ENCODE results near the gene LRRK2. TPM values are rescaled to one million over a fixed set of nuclear protein-coding genes. Genes with fewer than 3 reads are reported as not detected.
"Not testable (repeated sequence)": the region's sequence is repeated elsewhere in the genome, so short reads cannot be mapped to it uniquely, and the experiment has no call there.

LRRK2 gene
- total and polyA plus RNA-seq, 5 donors = 5.9 to 16.8 (median 11.3) TPM

DNA sequence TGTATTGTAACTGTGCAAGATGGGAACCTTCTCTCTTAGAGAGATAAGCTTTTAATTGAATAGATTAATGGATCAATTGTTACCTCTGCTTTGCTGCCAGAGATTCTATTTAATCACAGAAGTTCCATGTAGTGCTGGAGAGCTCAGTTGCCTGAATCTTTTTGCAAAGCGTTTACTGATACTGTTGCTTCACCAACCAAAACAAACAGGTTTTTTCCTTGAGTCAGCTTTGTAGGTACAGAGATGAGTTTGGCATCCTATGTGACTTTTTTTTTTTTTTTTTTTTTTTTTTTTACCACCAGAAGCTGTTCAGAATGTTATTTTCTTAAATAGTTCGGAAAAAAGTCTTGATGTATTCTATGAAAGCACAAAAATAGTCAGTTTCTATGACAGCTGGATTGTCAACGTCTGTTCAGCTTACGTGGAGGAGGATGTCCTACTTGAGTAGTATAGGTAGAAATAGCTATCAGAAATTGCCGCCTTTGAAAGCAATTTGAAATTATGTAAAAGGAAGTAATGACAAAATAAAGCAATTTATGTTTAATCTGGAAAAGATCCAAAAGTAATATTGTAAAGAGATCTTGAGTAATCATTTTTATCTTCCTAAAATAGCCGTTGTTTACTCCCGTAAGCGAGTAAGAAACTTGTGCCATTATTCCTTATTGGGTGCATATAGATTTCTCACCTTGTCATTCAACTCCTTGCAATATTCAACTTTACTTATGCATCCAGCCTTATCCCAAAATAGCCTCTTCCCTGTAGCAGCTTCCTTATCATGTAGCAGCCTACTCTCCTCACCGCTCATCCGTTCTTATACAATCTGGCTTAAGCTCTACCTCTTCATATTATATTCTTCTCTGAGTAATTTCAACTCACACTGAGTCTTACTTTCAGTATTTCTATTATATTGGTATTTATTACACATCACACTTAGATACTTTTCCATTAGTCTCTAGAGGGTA, 5.2 kb downstream of the LRRK2 start:
- Histone ChIP-seq H3K27me3 (ENCODE audit: control insufficient read depth, insufficient read depth) (no peaks in the 10 kb centered on the region), H3K4me1 (ENCODE audit: control insufficient read depth, insufficient read depth, low read length) (no peaks in the 10 kb centered on the region), H3K27ac (ENCODE audit: low read length) (no peak overlapping the region), H3K4me3 (ENCODE audit: low read length) (peak overlapping the region; percentile 20), H3K9me3 (ENCODE audit: control insufficient read depth, low read length) (no peaks in the 10 kb centered on the region)
- 50% methylated on average over 10 of the region's 10 CpGs for WGBS
- intact Hi-C loops (cut with DNase I) = loop anchor here in 2 of 4 donors (10.0 kb wide), 1 partner anchor 75 kb away; no protein-coding TSS in a partner anchor
- ATAC-seq = no peak
- DNase-seq = no peak

DNA sequence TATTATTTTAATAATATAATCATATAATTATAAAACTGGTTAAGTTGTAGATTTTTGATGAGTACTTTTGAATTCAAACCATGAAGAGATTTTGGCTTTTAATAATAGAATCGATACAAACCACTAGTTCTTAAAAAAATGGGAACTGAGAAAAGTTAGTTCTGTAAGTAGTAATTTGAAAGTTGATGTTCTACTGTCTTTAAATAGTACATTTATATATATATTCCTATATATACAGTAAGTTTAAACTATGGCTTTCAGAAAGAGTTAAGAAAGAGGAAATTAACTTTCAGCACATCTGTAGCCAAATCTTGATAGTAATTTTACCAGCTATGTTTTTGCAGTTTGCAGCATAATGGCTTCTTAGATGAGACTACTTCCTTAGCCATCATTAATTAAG, 7.8 kb downstream of the LRRK2 start:
- DNase-seq (no peak), ATAC-seq (no peak)
- H3K4me1 ChIP-seq (ENCODE audit: control insufficient read depth, insufficient read depth, low read length) = no peaks in the 10 kb centered on the region
- H3K4me3 ChIP-seq (ENCODE audit: low read length) = no peak overlapping the region
- H3K27ac ChIP-seq (ENCODE audit: low read length) = no peak overlapping the region
- H3K27me3 ChIP-seq (ENCODE audit: control insufficient read depth, insufficient read depth) = no peaks in the 10 kb centered on the region
- intact Hi-C loops (cut with DNase I) = no loop called here
- no peaks in the 10 kb centered on the region for H3K9me3 ChIP-seq (ENCODE audit: control insufficient read depth, low read length)
- 81% methylated on average over 1 of the region's 1 CpG for WGBS

DNA sequence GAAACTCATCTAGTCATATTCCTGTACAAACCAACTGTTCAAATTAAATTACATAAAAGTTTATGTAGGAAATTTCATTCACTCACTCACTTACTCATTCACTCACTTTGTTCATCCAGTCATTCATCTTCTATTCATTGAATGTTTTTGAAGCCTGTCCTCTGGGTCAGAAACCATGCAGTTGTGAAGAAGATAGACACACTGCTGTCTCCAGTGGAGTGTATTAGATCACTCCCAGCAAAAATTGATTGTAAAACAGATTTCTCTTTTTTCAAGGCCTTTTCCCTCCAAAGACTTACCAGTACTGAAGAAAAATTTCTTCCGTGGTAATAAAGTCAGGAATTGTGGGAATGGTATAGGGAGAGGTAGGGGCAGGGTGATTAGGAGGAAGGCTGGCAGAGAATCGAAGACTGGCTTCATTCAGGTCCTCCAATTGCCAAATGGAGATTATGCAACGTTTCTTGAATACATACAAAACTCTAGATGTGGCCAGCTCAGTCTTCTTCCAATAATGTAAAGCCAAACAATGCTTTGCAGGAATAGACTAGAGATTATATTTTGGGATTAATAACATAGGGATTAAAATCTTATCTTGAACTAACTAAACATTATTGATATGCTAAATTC, 9.1 kb downstream of the LRRK2 start:
- H3K27ac ChIP-seq (ENCODE audit: low read length) = no peak overlapping the region
- no peaks in the 10 kb centered on the region for H3K27me3 ChIP-seq (ENCODE audit: control insufficient read depth, insufficient read depth)
- H3K9me3 ChIP-seq (ENCODE audit: control insufficient read depth, low read length) = no peaks in the 10 kb centered on the region
- ATAC-seq (no peak), DNase-seq (no peak)
- intact Hi-C loops (cut with DNase I) = no loop called here
- WGBS = 87% methylated on average over 3 of the region's 3 CpGs
- no peak overlapping the region for H3K4me3 ChIP-seq (ENCODE audit: low read length)
- H3K4me1 ChIP-seq (ENCODE audit: control insufficient read depth, insufficient read depth, low read length) = no peaks in the 10 kb centered on the region

DNA sequence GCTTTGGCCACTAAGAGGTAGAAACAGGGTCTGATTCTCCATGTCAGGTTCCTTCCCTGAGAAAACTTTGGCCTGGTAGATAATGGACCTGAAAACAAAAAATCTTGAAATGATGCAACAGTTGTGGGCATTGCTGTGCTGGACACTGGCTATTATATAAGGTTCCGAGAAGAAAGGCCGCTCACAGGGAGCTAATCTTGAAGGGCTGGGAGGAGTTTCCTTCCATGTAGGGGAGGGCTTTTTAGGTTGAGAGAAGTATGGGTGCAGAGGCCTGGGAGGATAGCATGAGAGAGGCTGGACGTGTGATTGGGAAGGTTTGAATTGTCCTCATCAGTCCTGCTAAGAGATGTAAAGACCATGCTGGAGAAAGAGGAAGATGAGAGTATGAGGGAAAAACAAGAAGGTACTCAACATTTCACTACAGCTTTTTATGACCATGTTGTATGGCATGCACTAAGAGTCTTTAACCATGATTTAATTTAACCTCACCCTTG, 11.6 kb downstream of the LRRK2 start:
- DNase-seq (no peak), ATAC-seq (peak in 1 of 2 donors; percentile 74)
- no peaks in the 10 kb centered on the region for H3K9me3 ChIP-seq (ENCODE audit: control insufficient read depth, low read length)
- H3K27ac ChIP-seq (ENCODE audit: low read length) = no peak overlapping the region
- peaks cover 4% of the 10 kb centered on the region for H3K4me1 ChIP-seq (ENCODE audit: control insufficient read depth, insufficient read depth, low read length)
- no peaks in the 10 kb centered on the region for H3K27me3 ChIP-seq (ENCODE audit: control insufficient read depth, insufficient read depth)
- intact Hi-C loops (cut with DNase I) = no loop called here
- WGBS = 90% methylated on average over 3 of the region's 3 CpGs
- H3K4me3 ChIP-seq (ENCODE audit: low read length) = no peak overlapping the region

DNA sequence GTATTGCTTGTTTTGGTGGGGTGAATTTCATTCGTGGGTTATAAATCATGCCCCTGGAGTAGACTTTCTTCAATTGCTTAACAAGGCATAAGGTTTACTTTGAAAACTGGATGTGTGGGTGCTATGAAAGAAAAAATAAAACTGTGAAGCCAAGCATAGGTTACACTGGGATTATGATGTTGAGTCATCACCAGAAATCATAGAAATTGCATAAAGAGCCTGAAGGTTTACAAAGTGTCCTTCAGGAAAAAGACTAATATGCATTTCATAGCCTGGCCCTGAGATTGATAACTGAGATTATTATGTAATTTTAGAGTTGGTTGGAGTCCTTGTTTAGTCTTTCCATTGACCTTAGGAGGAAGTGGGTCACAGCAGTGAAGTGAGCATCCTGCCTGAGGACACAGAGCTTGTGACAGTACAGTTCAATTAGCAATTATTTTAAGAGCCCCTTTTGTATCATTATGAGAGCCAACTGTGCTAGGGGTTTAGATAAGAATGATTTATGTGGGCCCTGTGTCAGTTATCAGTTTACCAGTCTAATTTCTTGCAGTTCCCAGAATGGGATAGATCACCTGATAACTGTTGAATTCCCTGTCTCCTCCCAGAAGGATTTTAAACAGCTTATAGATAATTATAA, 13.6 kb downstream of the LRRK2 start:
- no peak overlapping the region for H3K27ac ChIP-seq (ENCODE audit: low read length)
- intact Hi-C loops (cut with DNase I) = no loop called here
- 86% methylated on average over 1 of the region's 1 CpG for WGBS
- ATAC-seq = no peak
- DNase-seq = no peak
- no peaks in the 10 kb centered on the region for H3K27me3 ChIP-seq (ENCODE audit: control insufficient read depth, insufficient read depth)
- no peaks in the 10 kb centered on the region for H3K9me3 ChIP-seq (ENCODE audit: control insufficient read depth, low read length)
- H3K4me1 ChIP-seq (ENCODE audit: control insufficient read depth, insufficient read depth, low read length) = peaks cover 4% of the 10 kb centered on the region
- H3K4me3 ChIP-seq (ENCODE audit: low read length) = no peak overlapping the region

DNA sequence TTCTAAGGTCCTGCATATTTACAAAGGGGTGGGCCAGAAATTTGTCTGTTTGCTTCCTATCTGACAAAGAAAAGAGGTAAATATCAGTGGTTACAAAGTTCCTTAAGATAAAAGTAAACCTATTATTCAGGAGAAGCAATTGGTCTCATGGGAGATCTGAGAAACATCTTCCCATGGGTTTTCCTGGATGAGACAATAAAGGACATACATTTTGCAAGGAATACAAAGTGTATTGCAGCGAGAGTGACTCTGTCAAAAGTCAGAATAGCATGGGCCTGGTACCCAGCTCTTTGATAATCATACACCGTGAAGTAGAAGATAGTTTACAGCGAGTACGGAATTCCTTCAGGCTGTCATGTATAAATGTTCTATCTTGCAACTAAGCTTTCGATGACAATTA, 14.2 kb downstream of the LRRK2 start:
- Histone ChIP-seq H3K27ac (ENCODE audit: low read length) (no peak overlapping the region), H3K27me3 (ENCODE audit: control insufficient read depth, insufficient read depth) (no peaks in the 10 kb centered on the region), H3K4me3 (ENCODE audit: low read length) (no peak overlapping the region), H3K4me1 (ENCODE audit: control insufficient read depth, insufficient read depth, low read length) (peaks cover 4% of the 10 kb centered on the region), H3K9me3 (ENCODE audit: control insufficient read depth, low read length) (no peaks in the 10 kb centered on the region)
- ATAC-seq (no peak), DNase-seq (no peak)
- intact Hi-C loops (cut with DNase I) = no loop called here
- WGBS = 90% methylated on average over 5 of the region's 5 CpGs

DNA sequence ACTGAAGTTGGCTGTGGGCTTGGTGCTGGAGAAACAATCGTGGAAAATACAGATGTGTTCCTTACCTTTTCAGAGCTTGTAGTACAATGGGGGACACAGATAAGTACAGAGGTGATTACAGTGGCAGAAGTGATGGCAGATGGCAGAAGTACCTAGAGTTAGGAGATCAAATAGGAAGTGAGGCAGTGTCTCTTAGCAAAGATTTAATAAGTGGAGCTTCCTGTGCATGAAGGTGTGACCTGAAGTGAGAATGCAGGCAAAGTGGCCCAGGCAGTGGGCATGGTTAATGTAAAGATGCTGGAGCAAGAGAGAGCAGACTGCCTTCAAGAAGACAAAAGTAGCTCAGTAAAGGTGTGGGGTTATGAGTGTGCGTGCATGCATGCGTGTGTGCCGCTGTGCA, 16.0 kb downstream of the LRRK2 start:
- intact Hi-C loops (cut with DNase I) = no loop called here

DNA sequence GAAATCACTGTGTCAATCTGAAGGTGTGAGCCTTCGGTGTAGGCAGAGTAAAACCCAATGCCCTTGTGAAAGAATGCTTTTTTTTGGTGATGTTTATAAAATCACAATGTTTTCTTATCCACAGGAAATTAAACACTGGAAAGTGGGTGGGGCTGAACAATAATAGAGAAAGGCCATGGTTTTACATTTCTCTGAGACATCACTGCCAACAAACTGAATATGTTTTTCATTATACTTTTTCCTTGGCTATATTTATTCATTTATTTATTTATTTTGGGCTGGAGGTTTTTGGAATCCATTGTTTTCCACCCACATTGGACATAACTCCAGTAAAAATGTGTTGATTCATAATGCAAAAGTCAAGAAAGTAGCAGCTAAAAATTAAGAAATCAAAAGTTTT, 16.9 kb downstream of the LRRK2 start:
- H3K4me1 ChIP-seq (ENCODE audit: control insufficient read depth, insufficient read depth, low read length) = peaks cover 4% of the 10 kb centered on the region
- intact Hi-C loops (cut with DNase I) = no loop called here
- ATAC-seq (peak in 1 of 2 donors; percentile 59), DNase-seq (no peak)
- H3K4me3 ChIP-seq (ENCODE audit: low read length) = no peak overlapping the region
- no peaks in the 10 kb centered on the region for H3K27me3 ChIP-seq (ENCODE audit: control insufficient read depth, insufficient read depth)
- no peaks in the 10 kb centered on the region for H3K9me3 ChIP-seq (ENCODE audit: control insufficient read depth, low read length)
- H3K27ac ChIP-seq (ENCODE audit: low read length) = no peak overlapping the region
- WGBS = 49% methylated on average over 1 of the region's 1 CpG

More for the DNA sequence above, 16.0 kb downstream of the LRRK2 start:
- 86% methylated on average over 4 of the region's 4 CpGs for WGBS
- H3K27ac ChIP-seq (ENCODE audit: low read length) = no peak overlapping the region
- peaks cover 4% of the 10 kb centered on the region for H3K4me1 ChIP-seq (ENCODE audit: control insufficient read depth, insufficient read depth, low read length)
- no peaks in the 10 kb centered on the region for H3K9me3 ChIP-seq (ENCODE audit: control insufficient read depth, low read length)
- ATAC-seq (no peak), DNase-seq (no peak)
- H3K4me3 ChIP-seq (ENCODE audit: low read length) = no peak overlapping the region
- no peaks in the 10 kb centered on the region for H3K27me3 ChIP-seq (ENCODE audit: control insufficient read depth, insufficient read depth)

DNA sequence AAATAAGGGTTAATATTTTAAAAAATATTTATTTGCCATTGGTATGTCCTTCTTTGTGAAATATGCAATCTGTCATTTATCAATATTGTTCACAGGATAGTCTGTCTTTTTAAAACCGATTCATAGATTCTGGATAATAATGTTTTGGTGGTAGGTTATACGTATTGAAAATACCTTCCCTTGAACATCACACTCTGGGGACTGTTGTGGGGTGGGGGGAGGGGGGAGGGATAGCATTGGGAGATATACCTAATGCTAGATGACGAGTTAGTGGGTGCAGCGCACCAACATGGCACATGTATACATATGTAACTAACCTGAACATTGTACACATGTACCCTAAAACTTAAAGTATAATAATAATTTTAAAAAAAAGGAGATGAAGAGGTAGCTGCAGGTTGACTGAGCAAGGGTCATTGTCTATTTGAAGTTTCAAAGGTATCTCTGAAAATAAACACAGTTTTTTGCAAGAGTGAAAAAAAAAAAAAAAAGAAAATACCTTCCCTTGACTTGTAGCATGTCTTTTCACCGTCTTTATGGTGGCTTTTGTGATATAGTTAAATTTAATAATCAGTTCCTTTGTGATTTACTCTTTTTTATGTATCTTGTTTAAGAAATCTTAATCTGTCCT, 19.8 kb downstream of the LRRK2 start:
- H3K4me3 ChIP-seq (ENCODE audit: low read length); H3K4me1 ChIP-seq (ENCODE audit: control insufficient read depth, insufficient read depth, low read length); intact Hi-C loops (cut with DNase I); ATAC-seq; H3K27ac ChIP-seq (ENCODE audit: low read length); H3K27me3 ChIP-seq (ENCODE audit: control insufficient read depth, insufficient read depth); DNase-seq; H3K9me3 ChIP-seq (ENCODE audit: control insufficient read depth, low read length): not testable (repeated sequence)
- WGBS = 88% methylated on average over 5 of the region's 5 CpGs

DNA sequence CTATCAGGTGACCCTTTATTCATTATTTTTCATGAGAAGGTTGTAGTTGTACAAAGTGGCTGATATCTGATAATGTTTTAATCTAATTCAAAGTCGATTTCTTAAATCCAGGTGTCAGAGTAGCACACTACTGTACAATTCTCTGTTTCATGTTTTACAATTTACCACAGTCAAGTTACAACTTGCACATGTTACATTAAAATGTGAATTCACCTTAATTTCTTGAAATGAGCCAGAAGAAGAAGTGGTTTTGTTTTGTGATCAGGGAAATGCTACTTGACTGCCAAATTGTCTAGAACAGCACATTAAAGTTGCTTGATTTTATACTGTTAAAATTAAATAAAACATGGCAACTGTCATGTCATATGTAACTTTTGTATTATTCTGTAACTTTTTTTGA, 23.2 kb downstream of the LRRK2 start:
- Histone ChIP-seq H3K4me3 (ENCODE audit: low read length) (no peak overlapping the region), H3K27ac (ENCODE audit: low read length) (no peak overlapping the region), H3K4me1 (ENCODE audit: control insufficient read depth, insufficient read depth, low read length) (no peaks in the 10 kb centered on the region), H3K9me3 (ENCODE audit: control insufficient read depth, low read length) (no peaks in the 10 kb centered on the region), H3K27me3 (ENCODE audit: control insufficient read depth, insufficient read depth) (no peaks in the 10 kb centered on the region)
- ATAC-seq (no peak), DNase-seq (no peak)
- intact Hi-C loops (cut with DNase I) = no loop called here
- 81% methylated on average over 1 of the region's 1 CpG for WGBS
